Activated T-cell treated with anti-CD3 and anti-CD28 coated beads, Interleukin-2, amount 50 U/mL, for 48 hours (primary cell): ENCODE data around the gene GTF2IRD1.
"Not testable (repeated sequence)": the region's sequence is repeated elsewhere in the genome, so short reads cannot be mapped to it uniquely, and the experiment has no call there.

ENCODE experiments used
- DNase-seq, 2 experiments: peaks; one replicate each; pipeline ENCODE4 v3.0.0-alpha.2; 2020

GTF2IRD1 gene

GRCh38 chr7:74474271-74474865 is 20.7 kb downstream of the GTF2IRD1 start:
- DNase-seq, result no peak

GRCh38 chr7:74475243-74475986 is 21.7 kb downstream of the GTF2IRD1 start:
- no peak for DNase-seq

- DNase-seq, result no peak
Observed at GRCh38 chr7:74475987-74476350, 22.3 kb downstream of the GTF2IRD1 start.

GRCh38 chr7:74476626-74477025 is 22.9 kb downstream of the GTF2IRD1 start:
- no peak for DNase-seq

- no peak for DNase-seq
Observed at GRCh38 chr7:74478671-74479065, 25.0 kb downstream of the GTF2IRD1 start.

GRCh38 chr7:74479066-74479781 is 25.5 kb downstream of the GTF2IRD1 start:
- no peak for DNase-seq

- no peak for DNase-seq
Observed at GRCh38 chr7:74479961-74480829, 26.5 kb downstream of the GTF2IRD1 start.

- DNase-seq, result no peak
Observed at GRCh38 chr7:74480861-74481417, 27.2 kb downstream of the GTF2IRD1 start.

- no peak for DNase-seq
Observed at GRCh38 chr7:74481458-74482196, 27.9 kb downstream of the GTF2IRD1 start.

GRCh38 chr7:74482197-74482467 is 28.4 kb downstream of the GTF2IRD1 start:
- no peak for DNase-seq

- no peak for DNase-seq
Observed at GRCh38 chr7:74482629-74483401, 29.1 kb downstream of the GTF2IRD1 start.

- no peak for DNase-seq
Observed at GRCh38 chr7:74483402-74484336, 30.0 kb downstream of the GTF2IRD1 start.

GRCh38 chr7:74485611-74486010 is 31.9 kb downstream of the GTF2IRD1 start:
- no peak for DNase-seq

GRCh38 chr7:74488518-74489030 is 34.9 kb downstream of the GTF2IRD1 start:
- not testable (repeated sequence) for DNase-seq

- DNase-seq, result no peak
Observed at GRCh38 chr7:74489997-74490945, 36.6 kb downstream of the GTF2IRD1 start.

- DNase-seq, result not testable (repeated sequence)
Observed at GRCh38 chr7:74491490-74491889, 37.8 kb downstream of the GTF2IRD1 start.

GRCh38 chr7:74493295-74493694 is 39.6 kb downstream of the GTF2IRD1 start:
- no peak for DNase-seq

- no peak for DNase-seq
Observed at GRCh38 chr7:74494076-74494548, 40.4 kb downstream of the GTF2IRD1 start.
